BLaER1 treated with 17β-estradiol and CSF1 and Interleukin-3, amounts not matched to agents 10 nM and 100 nM (cell line): ENCODE data around the gene KIT.

ENCODE experiments used
- H3K27ac ChIP-seq, 11 experiments: shearing (Covaris generic); formaldehyde crosslinking; 2 replicates each; pipeline ENCODE4 v1.8.1; 2022
- H3K27me3 ChIP-seq, 11 experiments: shearing (Covaris generic); formaldehyde crosslinking; 2 replicates each; pipeline ENCODE4 v1.8.1; 2022
- H3K36me3 ChIP-seq, 11 experiments: shearing (Covaris generic); formaldehyde crosslinking; 2 replicates each; pipeline ENCODE4 v1.8.1; 2022
- H3K4me1 ChIP-seq, 10 experiments: shearing (Covaris generic); formaldehyde crosslinking; 2 replicates each; pipeline ENCODE4 v1.8.1; 2022
- H3K4me2 ChIP-seq, 11 experiments: shearing (Covaris generic); formaldehyde crosslinking; 2 replicates each; pipeline ENCODE4 v1.8.1; 2022
- H3K4me3 ChIP-seq, 10 experiments: shearing (Covaris generic); formaldehyde crosslinking; 2 replicates each; pipeline ENCODE4 v1.8.1; 2022
- H3K9ac ChIP-seq, 11 experiments: shearing (Covaris generic); formaldehyde crosslinking; 2 replicates each; pipeline ENCODE4 v1.8.1; 2022
- H3K9me3 ChIP-seq, 11 experiments: shearing (Covaris generic); formaldehyde crosslinking; replicated peaks in 1 of 11; 2 replicates each; pipeline ENCODE4 v1.8.1; 2022
- H4K20me1 ChIP-seq, 11 experiments: shearing (Covaris generic); formaldehyde crosslinking; 2 replicates each; pipeline ENCODE4 v1.8.1; 2022
- Cebpa-rat ChIP-seq, 11 experiments: shearing (Covaris generic); IDR thresholded peaks; 2 replicates each; pipeline ENCODE4 v1.8.1; 2022

The KIT gene

GRCh38 chr4:54726907-54727306, 69.2 kb downstream of the KIT start:
- Histone ChIP-seq H3K4me1 (no peaks in the 10 kb centered on the region), H3K27me3 (no peaks in the 10 kb centered on the region), H3K9me3 (no peaks in the 10 kb centered on the region), H3K4me3 (no peak overlapping the region), H3K36me3 (peaks cover 0 to 6% (median 0%) of the 10 kb centered on the region in 11 experiments; a peak in 2 of 22 replicates), H3K4me2 (no peak overlapping the region), H4K20me1 (no peaks in the 10 kb centered on the region), H3K27ac (no peak overlapping the region), H3K9ac (no peak overlapping the region)
- no peak for TF ChIP-seq Cebpa-rat (IDR thresholded peaks at IDR 0.05)

GRCh38 chr4:54727346-54727745, 69.6 kb downstream of the KIT start:
- H3K4me1 ChIP-seq: no peaks in the 10 kb centered on the region
- no peak overlapping the region for H3K9ac ChIP-seq
- no peaks in the 10 kb centered on the region for H4K20me1 ChIP-seq
- no peak overlapping the region for H3K4me3 ChIP-seq
- H3K27ac ChIP-seq: no peak overlapping the region
- no peak for TF ChIP-seq Cebpa-rat (IDR thresholded peaks at IDR 0.05)
- no peaks in the 10 kb centered on the region for H3K9me3 ChIP-seq
- H3K27me3 ChIP-seq: no peaks in the 10 kb centered on the region
- no peak overlapping the region for H3K4me2 ChIP-seq
- peaks cover 0 to 6% (median 0%) of the 10 kb centered on the region in 11 experiments; a peak in 2 of 22 replicates for H3K36me3 ChIP-seq

- no peaks in the 10 kb centered on the region for H3K4me1 ChIP-seq
- H3K9ac ChIP-seq: no peak overlapping the region
Measured at GRCh38 chr4:54728368-54728767, 70.6 kb downstream of the KIT start.

GRCh38 chr4:54729256-54729655, 71.5 kb downstream of the KIT start:
- H3K9ac ChIP-seq: no peak overlapping the region
- H3K27ac ChIP-seq: no peak overlapping the region
- no peak for TF ChIP-seq Cebpa-rat (IDR thresholded peaks at IDR 0.05)
- no peaks in the 10 kb centered on the region for H4K20me1 ChIP-seq
- H3K27me3 ChIP-seq: no peaks in the 10 kb centered on the region
- H3K36me3 ChIP-seq: peaks cover 0 to 6% (median 0%) of the 10 kb centered on the region in 11 experiments; a peak in 2 of 22 replicates
- H3K4me3 ChIP-seq: no peak overlapping the region
- no peak overlapping the region for H3K4me2 ChIP-seq
- no peaks in the 10 kb centered on the region for H3K9me3 ChIP-seq
- no peaks in the 10 kb centered on the region for H3K4me1 ChIP-seq

More at GRCh38 chr4:54728368-54728767, 70.6 kb downstream of the KIT start:
- no peak for TF ChIP-seq Cebpa-rat (IDR thresholded peaks at IDR 0.05)
- H3K4me2 ChIP-seq: no peak overlapping the region
- no peaks in the 10 kb centered on the region for H4K20me1 ChIP-seq
- H3K27ac ChIP-seq: no peak overlapping the region
- peaks cover 0 to 6% (median 0%) of the 10 kb centered on the region in 11 experiments; a peak in 2 of 22 replicates for H3K36me3 ChIP-seq
- H3K9me3 ChIP-seq: no peaks in the 10 kb centered on the region
- H3K27me3 ChIP-seq: no peaks in the 10 kb centered on the region
- no peak overlapping the region for H3K4me3 ChIP-seq

GRCh38 chr4:54730581-54730980, 72.8 kb downstream of the KIT start:
- H3K36me3 ChIP-seq: peaks cover 0 to 6% (median 0%) of the 10 kb centered on the region in 11 experiments; a peak in 2 of 22 replicates
- no peak overlapping the region for H3K27ac ChIP-seq
- no peak overlapping the region for H3K4me2 ChIP-seq
- no peak overlapping the region for H3K4me3 ChIP-seq
- H3K9me3 ChIP-seq: no peaks in the 10 kb centered on the region
- H3K9ac ChIP-seq: no peak overlapping the region
- TF ChIP-seq Cebpa-rat (IDR thresholded peaks at IDR 0.05): no peak
- no peaks in the 10 kb centered on the region for H4K20me1 ChIP-seq
- H3K27me3 ChIP-seq: no peaks in the 10 kb centered on the region
- H3K4me1 ChIP-seq: no peaks in the 10 kb centered on the region

- Histone ChIP-seq H3K4me2 (no peak overlapping the region), H3K36me3 (peaks cover 0 to 6% (median 0%) of the 10 kb centered on the region in 11 experiments; a peak in 2 of 22 replicates), H4K20me1 (no peaks in the 10 kb centered on the region), H3K9me3 (no peaks in the 10 kb centered on the region), H3K4me3 (no peak overlapping the region), H3K9ac (no peak overlapping the region), H3K4me1 (no peaks in the 10 kb centered on the region), H3K27ac (no peak overlapping the region), H3K27me3 (no peaks in the 10 kb centered on the region)
- no peak for TF ChIP-seq Cebpa-rat (IDR thresholded peaks at IDR 0.05)
Measured at GRCh38 chr4:54731552-54731951, 73.8 kb downstream of the KIT start.

- peaks cover 0 to 6% (median 0%) of the 10 kb centered on the region in 11 experiments; a peak in 2 of 22 replicates for H3K36me3 ChIP-seq
- no peaks in the 10 kb centered on the region for H3K4me1 ChIP-seq
- TF ChIP-seq Cebpa-rat (IDR thresholded peaks at IDR 0.05): no peak
- H3K4me2 ChIP-seq: no peak overlapping the region
- H3K4me3 ChIP-seq: no peak overlapping the region
- H3K9me3 ChIP-seq: no peaks in the 10 kb centered on the region
- H3K27ac ChIP-seq: no peak overlapping the region
- no peak overlapping the region for H3K9ac ChIP-seq
- no peaks in the 10 kb centered on the region for H3K27me3 ChIP-seq
- no peaks in the 10 kb centered on the region for H4K20me1 ChIP-seq
Measured at GRCh38 chr4:54731976-54732375, 74.2 kb downstream of the KIT start.

GRCh38 chr4:54737421-54737820, 79.7 kb downstream of the KIT start:
- H3K27me3 ChIP-seq: no peaks in the 10 kb centered on the region
- TF ChIP-seq Cebpa-rat (IDR thresholded peaks at IDR 0.05): no peak
- H4K20me1 ChIP-seq: no peaks in the 10 kb centered on the region
- no peak overlapping the region for H3K4me2 ChIP-seq
- no peak overlapping the region for H3K9ac ChIP-seq
- H3K4me3 ChIP-seq: no peak overlapping the region
- 0 out of 20 replicates have a peak, but pooled peaks cover 0 to 1% (median 0%) of the 10 kb centered on the region in 10 experiments for H3K4me1 ChIP-seq
- peaks cover 0 to 9% (median 0%) of the 10 kb centered on the region in 11 experiments; a peak in 3 of 22 replicates for H3K36me3 ChIP-seq
- no peak overlapping the region for H3K27ac ChIP-seq
- no peaks in the 10 kb centered on the region for H3K9me3 ChIP-seq

- H3K4me3 ChIP-seq: no peak overlapping the region
- H3K27me3 ChIP-seq: no peaks in the 10 kb centered on the region
- H3K4me1 ChIP-seq: peaks cover 4 to 12% (median 8%) of the 10 kb centered on the region in 10 experiments; a peak in 16 of 20 replicates
- H3K9ac ChIP-seq: no peak overlapping the region
- H3K4me2 ChIP-seq: no peak overlapping the region
- TF ChIP-seq Cebpa-rat (IDR thresholded peaks at IDR 0.05): no peak
- H3K36me3 ChIP-seq: peaks cover 0 to 9% (median 0%) of the 10 kb centered on the region in 11 experiments; a peak in 2 of 22 replicates
- no peak overlapping the region for H3K27ac ChIP-seq
- H3K9me3 ChIP-seq: peaks cover 0 to 25% (median 5%) of the 10 kb centered on the region in 11 experiments; a peak in 11 of 22 replicates
- H4K20me1 ChIP-seq: no peaks in the 10 kb centered on the region
Measured at GRCh38 chr4:54741202-54741601, 83.4 kb downstream of the KIT start.
